GM18517 (cell line): ENCODE data around the gene ZFP69B.

Experiments used
- ATAC-seq: cut with Tn5 transposase; IDR thresholded peaks from one replicate; pipeline ENCODE4 v1.9.1; 2021; ENCODE audit warnings: mild to moderate bottlenecking, moderate library complexity; ENCODE audit not compliant: unreplicated experiment

ZFP69B gene

DNA sequence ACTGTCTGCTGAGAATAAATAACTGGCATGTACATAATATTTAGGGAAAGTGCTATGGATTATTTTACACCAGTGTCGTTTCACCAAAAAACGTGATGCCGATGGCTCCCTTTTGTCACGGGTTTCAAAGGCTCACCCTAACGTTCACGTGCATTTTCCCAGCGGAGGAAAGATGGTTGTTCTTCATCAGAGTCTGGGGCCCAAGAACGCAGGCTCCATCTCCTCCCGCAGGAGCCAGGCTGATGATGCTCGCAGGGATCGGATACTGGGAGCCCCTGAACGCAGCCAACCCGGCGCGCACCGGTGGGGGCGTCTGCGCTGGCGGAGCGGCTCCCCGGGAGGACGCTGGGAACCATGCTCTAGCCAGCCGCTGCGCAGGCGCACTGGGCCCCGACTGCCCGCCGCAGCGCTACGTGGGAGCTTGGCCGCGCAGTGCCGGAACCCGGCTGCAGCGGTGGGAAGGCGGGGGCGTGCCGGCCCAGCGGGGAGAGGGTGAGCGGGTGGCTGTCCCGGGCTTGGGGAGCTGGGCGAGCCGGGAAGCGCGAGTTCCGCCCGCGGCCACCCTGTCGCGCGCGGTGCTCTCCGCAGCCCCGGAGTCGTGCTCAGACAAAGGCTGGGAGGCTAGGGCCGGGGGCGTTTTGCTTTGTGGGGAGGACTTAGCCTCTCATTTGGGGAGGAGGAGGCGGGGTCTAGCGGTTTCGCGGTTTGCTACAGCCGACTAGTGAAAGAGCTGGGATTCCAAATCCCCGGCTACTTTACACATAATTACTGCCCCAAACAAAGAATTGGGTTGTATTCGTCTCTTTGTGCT is at the start of gene ZFP69B:
Gene ZFP69B, plus strand, starts transcription at position 793 of the 811 bp plus-strand sequence. CDS start 486 bp downstream, outside the sequence.
- ATAC-seq, result peak; percentile 65

DNA sequence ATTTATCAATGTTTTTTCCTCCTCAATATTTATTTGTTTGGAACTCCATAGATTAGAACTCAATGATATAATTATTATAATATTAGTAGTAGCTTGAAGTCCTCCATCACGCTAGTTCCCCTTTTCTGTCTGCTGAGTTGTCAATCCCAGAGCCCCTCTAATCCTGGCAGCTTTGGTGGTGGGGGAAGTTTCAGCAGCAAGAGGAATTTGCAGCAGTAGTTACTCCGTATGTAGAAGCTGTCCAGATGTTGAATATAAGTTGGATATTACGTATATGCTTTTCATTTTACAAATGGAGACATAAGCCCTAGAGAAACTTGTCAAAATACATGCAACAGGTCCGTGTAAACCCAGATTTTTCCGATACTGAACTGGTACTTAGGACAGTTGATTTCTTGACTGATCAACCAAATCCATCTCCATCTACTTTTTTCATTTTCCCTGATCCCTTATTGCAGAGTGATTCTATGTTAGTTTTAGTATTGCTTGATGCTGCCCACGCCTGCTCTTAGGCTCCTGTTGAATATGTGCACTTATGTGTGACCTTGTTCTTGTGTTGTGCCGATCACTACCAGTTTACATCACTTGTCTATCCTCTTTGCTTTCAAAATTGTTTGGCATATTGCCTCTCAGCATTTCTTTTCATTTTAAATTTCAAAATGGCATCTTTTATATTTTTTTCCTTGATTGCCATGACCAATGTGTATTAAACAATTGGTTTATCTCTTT is 48.6 kb upstream of the ZFP69B start:
- no peak for ATAC-seq

DNA sequence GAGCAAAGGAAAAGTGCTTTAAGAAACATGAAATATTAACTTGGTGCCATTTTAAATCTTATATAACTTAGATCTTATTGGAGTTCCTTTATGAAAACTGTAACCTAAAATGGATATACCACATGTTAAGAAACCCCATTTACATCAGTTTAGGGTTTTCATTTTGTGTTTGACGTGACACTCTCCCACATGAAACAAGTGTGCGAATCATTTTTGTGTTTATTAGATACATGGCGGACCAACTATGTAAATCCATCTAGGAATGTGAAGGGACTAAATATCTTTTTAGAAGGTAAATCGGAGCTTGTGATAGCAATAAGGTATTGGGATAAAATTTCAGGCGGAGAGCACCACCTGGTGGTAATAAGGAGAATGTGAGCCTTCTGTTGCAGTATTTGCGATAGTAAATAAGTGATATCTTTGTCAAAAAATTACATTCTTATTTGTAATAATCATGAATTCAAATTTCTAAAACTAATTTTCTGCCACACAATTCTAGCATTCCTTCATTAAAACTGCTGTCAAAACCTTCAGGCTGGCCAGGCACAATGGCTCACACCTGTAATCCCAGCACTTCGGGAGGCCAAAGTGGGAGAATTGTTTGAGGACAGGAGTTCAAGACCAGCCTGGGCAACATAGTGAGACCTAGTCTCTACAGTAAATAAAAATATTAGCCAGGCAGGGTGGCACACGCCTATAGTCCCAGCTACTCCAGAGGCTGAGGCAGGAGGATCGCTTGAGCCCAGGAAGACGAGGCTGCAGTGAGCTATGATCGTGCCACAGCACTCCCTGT is 45.4 kb upstream of the ZFP69B start:
- ATAC-seq, result no peak

DNA sequence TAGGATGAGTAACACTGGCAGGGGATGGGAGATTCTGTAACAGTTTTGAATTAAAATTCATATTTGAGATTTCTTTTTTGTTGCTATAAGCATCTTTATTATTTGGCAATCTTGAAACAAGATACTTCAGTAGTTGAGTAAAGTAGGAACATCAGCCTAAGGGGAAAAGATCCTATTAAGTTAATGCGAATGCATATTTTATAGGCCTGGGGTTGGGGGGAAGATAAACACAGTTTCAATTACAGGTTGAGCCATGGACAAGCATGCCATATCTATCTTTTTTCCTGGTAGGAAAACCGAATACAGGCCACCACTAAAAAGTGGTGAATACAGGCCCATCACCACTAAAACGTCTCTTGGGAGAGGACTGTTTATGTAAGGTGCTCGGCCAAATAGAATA is 44.5 kb upstream of the ZFP69B start:
- no peak for ATAC-seq

DNA sequence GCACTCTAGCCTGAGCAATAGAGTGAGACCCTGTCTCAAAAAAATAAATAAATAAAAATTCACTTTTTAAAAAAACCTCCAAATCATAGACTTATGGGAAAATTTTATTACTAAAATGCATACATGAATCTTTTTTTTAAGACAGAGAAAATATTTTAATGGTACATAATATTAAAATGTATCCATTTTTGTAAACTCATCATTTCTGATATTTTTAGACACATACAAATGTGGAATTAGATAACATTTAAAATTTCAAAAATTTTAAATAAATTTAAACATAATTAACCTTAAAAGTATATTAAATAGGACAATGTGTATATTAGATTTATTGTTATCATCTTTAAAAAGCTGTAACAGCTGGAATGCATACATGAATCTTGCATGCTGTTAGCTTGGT is 42.8 kb upstream of the ZFP69B start:
- ATAC-seq, result no peak

DNA sequence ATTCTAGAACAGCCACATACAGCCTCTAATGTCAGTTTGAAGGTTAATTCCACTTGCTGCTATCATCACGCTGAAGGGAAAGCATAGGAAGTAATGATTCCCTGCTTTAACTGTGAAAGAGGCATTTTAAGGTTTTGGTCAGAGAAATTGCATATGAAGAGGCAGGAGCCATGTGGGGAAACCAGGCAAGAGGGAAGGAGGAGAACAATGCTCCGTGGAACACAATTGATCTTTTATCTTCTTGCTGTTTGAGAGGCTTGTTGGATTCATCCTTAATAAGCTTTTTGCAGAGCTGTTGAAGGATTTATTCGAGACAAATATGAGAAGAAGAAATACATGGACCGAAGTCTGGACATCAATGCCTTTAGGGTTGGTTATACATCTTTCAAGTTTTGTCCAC is 40.8 kb upstream of the ZFP69B start:
- ATAC-seq, result no peak

DNA sequence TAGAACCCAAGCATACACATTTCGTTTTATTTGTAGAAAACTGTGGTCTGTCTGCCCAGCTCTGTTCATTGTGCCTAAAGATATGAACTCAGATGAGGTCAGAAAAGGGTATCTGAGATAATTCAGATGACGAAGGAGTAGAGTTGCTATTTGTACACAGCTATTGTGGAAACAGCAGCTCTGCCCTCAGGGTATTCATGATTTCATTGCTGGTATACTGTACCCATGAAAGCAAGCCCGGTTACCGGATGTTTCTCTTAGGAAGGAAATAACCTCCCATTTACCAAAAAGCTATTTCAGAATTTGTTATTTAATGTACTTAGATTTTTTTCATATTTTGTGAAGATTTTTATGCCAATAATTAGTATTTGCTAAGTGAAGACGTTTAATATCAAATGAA is 39.0 kb upstream of the ZFP69B start:
- ATAC-seq, result no peak

DNA sequence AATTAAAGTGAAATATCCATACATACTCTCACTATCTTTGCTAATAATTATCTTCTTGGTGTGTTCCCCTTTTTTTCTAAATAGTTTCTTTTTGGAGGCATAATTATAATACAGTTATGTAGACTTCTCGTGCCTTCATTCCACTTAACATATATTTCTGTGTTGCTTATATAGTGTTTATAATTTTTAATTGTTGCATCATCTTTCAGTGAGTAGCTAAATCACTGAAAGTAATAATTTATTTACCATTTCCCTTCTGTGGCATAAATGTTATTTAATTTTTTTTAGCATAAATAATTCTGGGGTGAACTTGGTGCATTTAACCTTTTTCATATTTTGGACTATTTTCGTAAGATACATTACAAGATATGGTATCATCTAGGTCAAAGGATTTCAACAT is 38.4 kb upstream of the ZFP69B start:
- ATAC-seq, result no peak

DNA sequence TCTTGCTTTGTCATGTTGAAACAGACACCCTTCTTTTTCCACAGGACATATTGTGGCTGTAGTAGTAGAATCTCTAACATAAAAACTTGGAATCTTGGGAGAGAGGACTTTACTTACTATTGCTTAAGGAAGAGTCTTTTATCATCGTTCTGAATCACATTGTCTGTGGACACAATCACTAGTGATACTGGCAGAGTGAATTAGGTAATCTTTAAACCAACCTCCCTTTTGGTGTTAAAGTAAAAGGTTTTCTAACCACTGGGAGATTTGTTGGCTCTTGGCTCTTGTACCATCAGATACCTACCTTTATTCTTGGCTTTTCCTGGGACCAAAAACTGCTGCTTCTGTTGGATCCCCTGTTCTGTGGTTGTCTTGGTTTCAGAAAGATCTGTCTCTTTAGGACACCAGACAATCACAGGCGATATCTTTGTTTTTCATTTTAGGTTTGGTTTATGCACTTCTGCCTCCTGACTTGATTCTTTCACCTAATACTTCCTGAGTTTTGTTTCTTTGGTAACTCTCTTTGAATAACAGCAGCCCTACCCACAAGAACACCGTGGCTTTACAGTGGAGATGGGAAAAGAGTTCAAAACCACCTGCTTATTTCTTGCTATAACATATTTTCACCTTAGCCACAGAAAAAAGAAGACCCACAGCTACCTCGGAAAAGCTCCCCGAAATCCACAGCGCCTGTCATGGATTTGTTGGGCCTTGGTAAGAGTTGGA is 36.6 kb upstream of the ZFP69B start:
- ATAC-seq, result no peak

DNA sequence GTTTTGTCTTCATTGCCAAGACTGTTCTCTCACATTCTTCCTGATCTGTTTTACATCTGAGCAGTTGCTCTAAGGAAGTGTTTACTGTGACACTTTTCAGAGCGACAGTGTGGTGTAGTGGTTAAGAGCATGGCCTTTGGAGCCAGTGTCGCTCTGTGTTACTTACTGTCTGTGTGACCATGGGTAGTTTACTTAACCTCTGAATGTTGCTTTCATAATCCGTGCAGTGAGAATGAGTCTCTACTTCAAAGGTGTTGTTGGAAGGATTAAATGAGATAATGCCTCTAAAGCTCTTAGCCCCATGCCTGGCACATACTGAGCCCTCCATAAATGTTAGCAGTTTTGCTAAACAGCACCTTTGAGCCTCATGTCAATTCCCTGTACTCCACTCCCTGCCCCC is 35.9 kb upstream of the ZFP69B start:
- no peak for ATAC-seq

DNA sequence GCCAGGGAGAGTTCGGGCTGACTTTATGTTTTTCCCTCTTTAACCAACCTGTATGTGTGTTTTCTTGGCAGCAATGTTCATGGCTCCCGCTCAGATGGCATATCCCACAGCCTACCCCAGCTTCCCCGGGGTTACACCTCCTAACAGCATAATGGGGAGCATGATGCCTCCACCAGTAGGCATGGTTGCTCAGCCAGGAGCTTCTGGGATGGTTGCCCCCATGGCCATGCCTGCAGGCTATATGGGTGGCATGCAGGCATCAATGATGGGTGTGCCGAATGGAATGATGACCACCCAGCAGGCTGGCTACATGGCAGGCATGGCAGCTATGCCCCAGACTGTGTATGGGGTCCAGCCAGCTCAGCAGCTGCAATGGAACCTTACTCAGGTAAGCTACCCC is 33.6 kb upstream of the ZFP69B start:
- ATAC-seq, result no peak

DNA sequence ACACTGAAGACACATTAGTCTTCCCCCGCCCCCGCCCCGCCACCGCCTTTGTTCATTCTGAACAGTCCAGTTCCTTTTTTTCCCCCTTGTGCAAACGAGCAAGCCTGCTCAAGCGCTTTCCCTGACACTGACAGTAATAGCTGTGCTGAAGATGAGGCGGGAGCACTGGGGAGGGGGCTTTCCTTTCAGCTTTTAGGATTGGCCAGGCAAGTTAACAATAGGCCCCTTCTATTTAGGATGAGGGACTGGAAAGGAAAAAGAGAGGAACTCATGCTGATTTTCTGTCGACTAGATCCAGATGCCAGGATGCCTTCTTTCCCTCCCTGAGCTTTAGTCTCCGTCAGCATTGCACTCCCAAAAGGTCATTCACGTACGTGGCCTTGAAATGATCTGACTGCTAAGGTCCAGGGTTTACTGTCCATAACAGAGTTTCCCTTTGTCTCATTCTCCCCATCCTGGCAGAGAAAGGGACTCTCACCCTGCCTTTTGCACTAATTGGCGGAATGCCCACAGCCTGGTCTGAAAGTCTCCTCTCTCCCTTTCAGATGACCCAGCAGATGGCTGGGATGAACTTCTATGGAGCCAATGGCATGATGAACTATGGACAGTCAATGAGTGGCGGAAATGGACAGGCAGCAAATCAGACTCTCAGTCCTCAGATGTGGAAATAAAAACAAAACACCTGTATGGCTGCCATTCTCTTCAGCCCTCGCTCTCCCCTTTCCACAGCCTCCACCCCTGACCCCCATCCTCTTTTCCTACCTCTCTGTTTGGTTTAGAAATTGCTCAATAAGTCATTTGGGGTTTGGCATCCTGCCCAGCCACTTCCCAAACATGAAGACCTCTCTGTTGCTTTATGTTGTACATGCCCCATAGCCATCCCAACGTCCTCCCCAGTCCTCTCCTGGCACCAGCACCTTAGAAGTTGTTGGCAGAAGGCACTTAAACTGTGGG is 28.6 kb upstream of the ZFP69B start:
- no peak for ATAC-seq

DNA sequence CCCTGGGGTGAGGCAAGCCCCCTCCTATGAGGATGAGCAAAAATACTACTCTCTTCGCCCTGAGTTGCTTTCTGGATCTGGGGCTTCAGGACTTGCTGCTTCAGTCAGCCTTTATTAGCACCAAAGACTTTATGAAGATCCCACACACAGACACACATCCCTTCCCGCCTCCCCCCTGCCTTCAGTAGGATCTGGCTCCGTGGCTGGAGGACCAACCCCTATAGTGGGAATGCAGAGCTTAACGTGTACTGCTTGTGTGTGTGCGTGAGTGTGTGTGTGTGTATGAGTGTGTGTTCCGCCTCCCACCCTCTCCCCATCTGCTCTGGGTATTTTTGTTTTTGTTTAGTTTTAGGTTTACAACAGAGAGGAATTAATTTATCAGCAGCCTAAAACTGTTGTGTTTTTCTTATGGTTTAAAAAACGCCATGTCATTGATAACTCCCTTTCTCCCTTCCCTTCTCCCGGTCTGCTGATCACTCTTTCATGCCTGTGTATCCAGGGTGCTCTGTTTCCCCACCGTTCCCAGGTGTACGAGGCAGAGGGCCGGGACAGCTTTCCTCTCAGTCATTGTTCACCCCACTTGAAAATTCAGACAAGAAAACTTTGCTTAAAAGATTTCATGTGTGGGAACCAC is 27.5 kb upstream of the ZFP69B start:
- ATAC-seq, result no peak

DNA sequence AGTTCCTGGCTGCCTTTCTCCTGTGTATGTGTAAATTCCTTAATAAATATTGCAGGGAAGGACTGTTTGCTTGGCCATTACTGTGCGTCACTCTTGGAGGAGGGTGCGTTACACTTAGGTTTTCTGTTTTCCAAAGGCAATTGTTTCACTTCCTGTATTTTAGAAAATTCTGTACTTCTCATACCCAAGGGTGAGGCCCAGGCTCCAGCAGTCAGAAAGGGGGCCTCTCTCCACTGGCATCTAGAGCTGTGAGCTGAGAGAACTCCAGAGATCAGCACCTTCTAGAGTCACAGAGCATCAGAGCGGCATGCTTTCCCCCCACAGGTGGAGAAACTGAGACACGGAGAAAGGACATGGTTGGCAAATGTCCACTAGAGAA is 27.0 kb upstream of the ZFP69B start:
- ATAC-seq, result no peak

DNA sequence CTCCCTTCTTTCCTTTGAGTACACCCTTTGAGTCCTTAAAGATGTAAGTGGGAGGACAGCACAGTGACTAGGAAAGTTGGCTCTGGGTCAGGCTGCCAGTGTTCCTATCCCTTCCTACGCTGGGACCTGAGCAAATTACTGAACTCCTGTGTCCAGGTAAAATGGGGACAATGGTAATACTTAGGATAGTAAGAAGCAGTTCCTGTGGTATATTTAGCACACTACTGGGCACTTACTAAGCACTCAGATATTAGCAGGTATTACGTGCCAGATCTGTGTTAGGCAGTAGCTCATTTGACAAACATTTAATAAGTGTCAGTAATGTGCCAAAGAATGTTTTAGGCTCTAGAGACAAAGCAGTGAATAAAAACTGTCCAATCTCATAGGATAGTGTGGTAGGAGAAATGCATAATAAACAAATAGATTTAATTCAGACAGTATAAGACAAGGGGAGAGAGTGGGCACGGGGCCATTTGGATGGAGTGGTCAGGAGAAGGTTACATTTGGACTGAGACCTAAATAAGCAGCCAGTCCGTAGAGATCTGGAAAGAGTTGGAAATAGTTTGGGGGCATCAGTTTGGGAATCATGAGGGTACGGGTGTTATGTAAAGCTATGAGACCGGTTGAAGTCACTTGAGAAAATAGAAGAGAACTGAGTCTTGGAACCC is 26.2 kb upstream of the ZFP69B start:
- ATAC-seq, result no peak

DNA sequence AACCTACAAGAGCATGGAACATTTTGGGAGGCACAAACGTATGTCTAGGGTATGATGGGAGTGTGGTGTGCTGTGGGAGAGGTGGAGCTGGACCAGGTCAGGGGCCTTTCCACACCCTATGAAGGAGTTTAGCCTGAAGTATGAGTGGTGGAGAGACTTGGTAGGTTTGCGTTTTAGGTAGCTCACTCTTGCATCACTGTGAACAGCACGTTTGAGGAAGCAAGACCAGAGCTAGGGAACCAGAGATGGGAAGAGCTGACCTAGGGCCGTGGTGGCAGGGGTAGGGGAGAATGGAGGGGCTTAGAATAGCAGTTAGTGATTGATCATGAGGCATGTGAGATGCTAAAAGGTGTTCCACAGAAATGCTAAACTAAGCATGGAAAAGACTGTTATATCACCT is 25.1 kb upstream of the ZFP69B start:
- no peak for ATAC-seq

DNA sequence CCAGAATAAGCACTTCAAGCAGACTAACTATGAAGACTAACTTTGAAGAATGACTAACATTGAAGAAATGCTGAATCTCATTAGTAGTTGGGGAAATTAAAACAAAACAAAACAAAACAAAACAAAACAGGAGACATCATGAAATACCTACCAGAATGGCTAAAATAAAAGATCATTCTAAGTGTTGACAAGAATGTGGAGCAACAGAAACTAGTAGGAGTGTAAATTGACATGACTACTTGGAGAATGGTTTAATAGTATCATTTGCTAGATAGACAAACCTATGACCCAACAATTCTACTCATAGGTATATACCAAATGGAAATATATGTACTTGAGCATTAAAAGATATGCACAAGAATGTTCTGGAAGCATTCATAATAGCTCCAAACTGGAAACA is 18.9 kb upstream of the ZFP69B start:
- no peak for ATAC-seq

DNA sequence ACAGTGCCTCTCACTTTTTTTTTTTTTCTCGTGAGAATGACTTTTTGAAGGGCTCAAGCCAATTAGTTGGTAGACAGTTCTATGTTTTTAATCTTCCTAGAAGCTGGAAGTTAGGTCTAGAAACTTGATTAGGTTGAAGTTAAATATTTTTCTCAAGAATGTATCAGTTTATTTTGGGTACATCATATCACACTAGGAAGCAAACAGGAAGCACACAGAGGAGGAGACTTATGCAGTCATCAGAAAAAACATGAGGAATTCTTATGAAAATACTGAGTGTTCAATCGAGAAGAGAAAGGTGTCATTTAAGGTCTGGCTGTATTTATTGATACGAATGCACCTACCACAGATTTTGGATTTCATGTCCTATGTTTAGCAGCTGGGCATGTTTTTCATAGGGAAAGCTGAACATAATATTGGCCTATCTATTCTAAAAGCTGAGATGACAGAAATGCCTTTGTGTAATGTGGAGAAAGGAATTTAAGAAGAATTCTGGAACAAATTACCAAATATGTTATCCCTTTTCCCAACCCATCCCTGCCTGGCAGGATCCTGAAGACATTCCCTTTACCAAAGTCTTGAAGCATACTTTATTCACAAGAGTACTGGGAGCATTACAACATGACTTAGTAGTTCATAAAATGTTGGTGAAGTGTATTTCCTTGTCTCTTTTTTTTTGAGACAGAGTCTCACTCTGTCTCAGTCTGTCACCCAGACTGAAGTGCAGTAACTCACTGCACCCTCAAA is 17.5 kb upstream of the ZFP69B start:
- ATAC-seq, result no peak
